ENCODE results near the gene HSPG2.

The HSPG2 gene

GRCh38 chr1:21879928-21880618 lies 57.0 kb downstream of the HSPG2 start:
- no peak for DNase-seq (ENCODE audit: low spot score)

DNA sequence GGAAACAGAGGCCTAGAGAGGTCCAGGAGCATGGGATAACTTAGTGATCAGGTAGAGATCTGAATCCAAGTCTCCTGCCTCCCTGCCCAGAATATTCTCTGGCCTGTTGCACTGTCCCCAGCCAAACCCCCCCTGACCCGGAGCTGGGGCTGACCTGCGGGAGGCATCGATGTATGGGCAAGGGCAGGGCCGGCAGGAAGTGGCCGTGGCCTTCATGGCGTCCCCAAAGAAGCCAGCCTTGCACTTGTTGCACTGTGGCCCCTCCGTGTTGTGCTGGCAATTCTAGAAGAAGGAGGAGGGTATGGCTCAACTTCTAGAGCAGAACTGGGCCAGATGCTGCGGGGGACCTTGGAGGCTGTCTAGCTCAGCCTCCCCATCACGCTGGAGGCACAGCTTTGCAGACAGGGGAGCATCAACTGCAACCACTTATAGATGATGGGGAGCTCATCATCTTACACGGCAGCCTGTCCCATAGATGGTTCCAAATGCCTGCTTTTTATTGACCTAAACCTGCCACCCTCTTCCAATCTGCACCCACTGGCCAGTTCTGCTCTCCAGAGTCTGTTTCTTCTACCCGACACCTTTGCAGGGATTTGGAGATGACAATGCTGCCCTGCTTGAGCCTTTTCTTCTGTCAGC lies 58.2 kb downstream of the HSPG2 start:
- DNase-seq (ENCODE audit: low spot score) = no peak

DNA sequence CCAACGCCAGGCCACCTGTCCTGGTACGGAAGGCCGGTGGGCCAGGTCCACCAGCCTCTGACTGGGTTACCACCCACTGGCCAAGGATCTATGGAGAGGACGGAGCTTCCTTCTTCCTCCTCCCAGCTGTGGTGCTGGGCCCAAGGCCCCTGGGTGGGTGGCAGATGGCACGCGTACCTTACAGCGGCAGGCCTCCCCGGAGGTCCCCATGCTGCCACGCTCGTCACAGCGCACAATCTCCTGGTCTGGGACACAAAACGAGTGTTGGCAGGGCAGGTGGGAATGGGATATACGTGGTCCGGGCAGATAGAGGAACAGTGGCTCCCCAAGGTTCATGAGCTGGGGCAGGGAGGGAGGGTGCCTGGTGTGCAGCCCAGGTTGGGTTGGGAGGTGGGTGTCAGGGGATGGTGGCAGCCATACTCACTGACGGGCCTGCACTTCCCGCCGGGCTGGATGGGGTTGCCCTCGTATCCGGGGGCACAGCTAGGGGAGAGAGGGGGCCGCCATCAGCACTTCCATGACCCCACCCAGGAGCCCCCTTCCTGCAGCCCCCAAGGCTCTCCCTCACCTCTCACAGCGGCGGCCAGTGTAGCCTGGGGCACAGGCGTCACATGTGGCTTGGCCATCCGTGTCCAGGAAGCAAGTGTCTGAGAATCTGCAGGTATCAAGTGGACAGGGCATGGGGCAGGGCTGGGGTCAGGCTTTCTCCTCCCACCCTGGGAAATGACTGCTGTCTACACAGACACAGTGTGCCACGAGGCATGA lies 58.9 kb downstream of the HSPG2 start:
- no peak for DNase-seq (ENCODE audit: low spot score)

DNA sequence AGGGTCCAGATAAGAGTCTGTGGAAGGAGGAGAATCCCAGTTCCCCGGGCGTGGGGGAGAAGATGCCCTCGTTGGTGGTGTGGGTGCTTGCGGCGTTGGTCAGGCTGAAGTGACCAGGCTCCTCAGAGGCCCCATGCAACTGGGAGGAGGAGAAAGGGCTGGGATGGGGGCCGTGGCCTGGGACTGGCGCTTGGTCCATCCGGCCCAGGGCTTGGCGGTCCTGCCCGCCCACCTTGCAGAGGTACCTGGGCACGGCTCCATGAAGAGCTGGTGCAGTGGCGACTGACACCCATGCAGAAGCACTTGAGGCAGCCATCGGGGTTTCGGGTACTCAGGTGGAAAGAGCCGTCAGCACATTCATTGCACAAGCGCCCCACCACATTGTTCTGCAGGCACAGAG lies 60.8 kb downstream of the HSPG2 start:
- no peak for DNase-seq (ENCODE audit: low spot score)

- DNase-seq (ENCODE audit: low spot score) = no peak
Measured at GRCh38 chr1:21875621-21876063, 61.5 kb downstream of the HSPG2 start.

DNA sequence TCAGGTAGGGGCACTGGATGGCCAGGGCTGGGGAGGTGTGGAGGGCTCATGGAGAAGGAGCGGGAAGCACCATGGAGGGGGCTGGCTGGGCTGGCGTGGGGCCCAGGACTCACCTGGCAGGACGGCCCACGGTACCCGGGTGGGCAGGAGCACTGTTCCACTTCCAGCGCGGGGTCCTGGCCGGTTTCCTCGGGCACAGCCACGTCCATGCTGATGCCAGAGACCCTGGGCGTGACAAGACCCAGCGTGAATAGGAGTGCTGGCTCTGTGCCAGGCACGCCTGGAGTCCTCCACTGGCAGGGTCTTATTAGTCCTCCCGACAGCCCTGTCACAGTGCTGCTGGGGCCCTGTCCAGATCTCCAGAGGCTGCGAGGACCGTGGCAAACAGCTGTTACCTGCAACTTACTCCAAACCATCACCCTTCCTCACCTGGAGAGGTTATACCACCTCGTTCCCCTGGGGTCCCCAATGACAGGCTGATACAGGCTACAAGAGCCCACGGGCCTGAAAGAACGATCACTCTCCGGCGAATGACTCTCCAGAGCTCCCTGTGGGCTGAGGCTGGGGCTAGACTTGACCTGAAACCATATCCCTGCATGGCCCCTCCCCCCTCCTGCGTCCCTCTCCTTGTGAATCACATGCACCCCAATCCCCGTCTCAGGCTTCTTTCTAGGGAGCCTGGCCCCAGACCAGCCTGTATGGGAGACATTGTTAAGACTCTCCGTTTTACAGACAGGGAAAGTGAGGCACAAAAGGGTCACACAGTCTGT lies 62.1 kb downstream of the HSPG2 start:
- no peak for DNase-seq (ENCODE audit: low spot score)

- no peak for DNase-seq (ENCODE audit: low spot score)
Measured at GRCh38 chr1:21874328-21874727, 62.8 kb downstream of the HSPG2 start.

- DNase-seq (ENCODE audit: low spot score) = no peak
Measured at GRCh38 chr1:21873761-21874160, 63.3 kb downstream of the HSPG2 start.

DNA sequence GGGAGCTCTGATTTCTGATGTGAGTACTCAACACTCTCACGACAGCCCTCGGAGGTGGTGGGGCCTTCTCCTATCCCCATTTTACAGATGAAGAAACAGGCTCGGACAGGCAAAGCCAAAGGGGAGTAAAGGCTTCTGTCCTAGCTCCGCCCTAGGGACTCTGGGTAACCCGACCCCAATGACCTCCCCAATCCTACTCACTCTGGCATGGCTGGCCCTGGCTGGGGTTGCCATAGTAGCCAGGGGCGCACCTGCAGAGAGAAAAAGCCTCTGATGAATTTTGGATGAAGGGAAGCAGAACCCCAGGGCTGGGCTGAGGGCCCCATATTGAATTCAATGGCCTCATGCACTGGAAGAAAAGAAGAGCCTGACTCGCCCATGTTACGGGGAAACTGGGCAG lies 63.9 kb downstream of the HSPG2 start:
- no peak for DNase-seq (ENCODE audit: low spot score)

DNA sequence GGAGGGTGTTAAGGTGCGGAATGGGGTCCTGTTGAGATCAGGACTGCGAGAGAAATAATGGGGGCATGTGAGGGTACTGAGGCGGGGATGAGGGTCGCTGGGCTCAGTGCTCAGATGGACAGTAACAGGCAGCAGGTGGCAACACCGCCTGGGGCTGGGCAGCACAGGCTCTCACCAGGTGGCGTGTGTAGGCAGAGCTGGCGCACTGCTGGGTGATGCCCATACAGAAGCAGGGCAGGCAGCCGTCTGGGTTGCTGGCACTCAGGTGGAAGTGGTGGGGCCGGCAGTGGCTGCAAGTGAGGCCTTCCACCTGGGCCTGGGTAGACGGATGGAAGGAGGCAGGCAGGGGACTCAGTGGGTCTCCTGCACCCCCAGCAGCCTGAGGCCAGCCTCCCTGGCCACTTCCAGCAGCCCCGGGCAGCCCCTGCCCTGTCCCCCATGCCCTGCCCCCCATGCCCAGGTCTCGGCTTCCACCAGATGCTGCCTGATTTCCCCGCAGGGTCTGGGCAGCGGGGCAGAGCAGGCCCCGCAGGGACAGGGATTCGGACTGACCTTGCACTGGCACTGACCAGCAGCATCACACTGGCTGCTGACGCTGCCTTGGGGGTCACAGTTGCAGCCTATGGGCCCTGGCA lies 64.5 kb downstream of the HSPG2 start:
- no peak for DNase-seq (ENCODE audit: low spot score)

- no peak for DNase-seq (ENCODE audit: low spot score)
Measured at GRCh38 chr1:21871943-21872342, 65.2 kb downstream of the HSPG2 start.

GRCh38 chr1:21870611-21871010 lies 66.5 kb downstream of the HSPG2 start:
- no peak for DNase-seq (ENCODE audit: low spot score)

- DNase-seq (ENCODE audit: low spot score) = peak; percentile 96
Measured at GRCh38 chr1:21869620-21870121, 67.4 kb downstream of the HSPG2 start.

DNA sequence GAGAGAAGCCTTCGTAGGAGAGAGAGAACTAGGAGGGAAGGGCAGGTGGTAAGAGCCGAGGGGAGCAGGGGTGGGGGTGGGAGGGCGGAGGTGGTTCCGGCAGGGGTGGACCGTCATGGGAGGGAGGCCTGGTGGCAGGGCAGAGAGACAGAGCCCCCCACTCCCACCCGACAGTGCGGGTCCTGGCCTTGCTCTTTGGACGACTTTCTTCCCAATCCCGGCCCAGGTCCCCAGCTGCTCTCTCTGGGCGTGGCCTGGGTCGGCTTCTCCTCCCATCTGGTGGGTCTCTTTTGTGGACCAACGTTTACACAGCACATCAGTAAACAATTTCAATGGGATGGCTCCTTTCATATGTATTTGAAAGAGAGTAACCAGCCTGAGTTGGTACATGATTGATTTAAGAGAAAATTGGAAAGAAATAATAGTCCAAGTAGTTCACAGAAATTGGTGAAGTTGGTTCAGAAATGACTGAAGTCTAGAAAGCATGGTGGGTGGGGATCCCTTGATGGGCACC lies 68.1 kb downstream of the HSPG2 start:
- no peak for DNase-seq (ENCODE audit: low spot score)

- DNase-seq (ENCODE audit: low spot score) = no peak
Measured at GRCh38 chr1:21868482-21868881, 68.6 kb downstream of the HSPG2 start.

DNA sequence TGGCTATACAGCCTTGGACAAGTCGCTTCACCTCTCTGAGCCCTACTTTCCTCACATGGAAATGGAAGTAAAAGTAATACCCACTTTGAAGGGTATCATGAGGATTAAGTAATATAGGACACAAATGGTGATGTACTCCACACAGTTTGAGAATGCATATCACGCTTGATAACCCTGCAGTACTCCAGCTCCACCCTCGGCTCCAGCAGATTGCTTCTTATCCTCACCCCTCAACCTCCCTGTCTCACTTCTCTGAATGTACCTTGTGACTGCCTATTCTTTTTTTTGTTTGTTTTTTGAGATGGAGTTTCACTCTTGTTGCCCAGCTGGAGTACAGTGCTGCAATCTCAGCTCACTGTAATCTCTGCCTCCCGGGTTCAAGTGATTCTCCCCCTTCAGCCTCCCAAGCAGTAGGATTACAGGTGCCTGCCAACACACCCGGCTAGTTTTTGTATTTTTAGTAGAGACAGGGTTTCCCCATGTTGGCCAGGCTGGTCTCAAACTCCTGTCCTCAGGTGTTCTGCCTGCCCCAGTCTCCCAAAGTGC lies 69.6 kb downstream of the HSPG2 start:
- DNase-seq (ENCODE audit: low spot score) = no peak

DNA sequence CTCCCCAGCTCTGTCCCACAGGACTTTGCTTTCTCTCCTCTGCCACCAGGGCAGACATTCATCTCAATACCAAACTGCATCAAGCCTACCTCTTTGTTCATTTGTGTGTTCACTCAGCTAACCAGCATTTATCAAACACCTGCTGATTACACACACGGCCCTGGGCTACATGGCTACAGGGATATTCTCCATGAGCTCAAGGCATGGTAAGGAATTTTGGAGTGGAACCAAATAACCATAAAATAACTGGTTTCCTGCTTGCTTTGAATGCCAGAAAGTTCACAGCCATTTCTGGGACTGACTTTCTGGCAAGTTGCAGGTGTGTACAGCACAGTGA lies 70.4 kb downstream of the HSPG2 start:
- DNase-seq (ENCODE audit: low spot score) = no peak

DNA sequence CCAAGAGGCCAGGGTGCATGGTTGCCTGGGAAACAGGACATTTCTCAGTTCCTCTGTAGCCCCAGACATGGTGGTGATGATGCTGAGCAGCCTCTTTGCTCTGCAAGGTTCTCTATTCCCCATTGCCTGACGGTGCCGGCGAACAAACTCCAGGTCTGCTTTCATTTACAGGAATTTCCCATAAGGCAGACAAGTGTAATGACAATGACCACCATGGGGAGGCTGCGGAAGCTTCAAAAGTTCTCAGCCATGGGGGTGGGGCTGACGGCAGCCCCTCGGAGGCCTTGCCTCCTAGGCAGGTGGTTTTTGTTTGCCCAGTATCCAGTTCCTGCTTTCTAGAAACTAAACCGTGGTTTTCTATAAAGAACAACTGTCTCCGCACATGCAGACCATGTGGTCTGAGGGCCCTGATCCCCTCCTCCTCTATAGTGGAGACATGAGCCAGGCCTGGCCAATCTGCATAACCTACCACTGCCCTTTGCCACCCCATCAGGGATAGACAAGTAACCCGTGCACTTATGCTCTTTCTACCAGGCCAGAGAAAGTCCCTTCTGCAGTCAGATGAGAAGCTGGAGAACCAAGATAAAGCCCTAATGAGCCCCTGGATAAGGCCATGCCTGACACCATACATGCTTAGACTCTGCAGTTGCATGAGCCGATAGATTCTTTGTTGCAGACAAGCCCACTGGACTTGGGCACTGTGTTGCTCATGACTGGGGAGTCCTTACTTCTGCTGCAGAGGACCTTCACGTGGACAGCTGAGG lies 71.0 kb downstream of the HSPG2 start:
- no peak for DNase-seq (ENCODE audit: low spot score)

DNA sequence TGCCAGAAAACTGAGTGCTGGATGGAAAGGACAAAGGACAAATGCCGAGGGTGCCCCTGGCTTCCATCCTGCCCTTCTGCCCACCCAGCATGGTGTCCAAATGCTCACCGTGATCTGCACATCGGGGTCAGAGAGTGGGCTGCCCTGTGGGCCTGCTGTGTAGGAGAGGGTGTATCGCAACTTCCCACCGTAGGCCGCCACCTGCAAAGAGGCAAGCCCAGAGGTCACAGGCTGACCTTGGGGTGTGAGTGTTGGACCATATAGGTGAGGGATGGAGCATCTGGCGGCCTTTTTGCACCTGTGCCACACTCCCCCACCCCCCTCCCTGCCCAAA lies 71.5 kb downstream of the HSPG2 start:
- DNase-seq (ENCODE audit: low spot score) = no peak

DNA sequence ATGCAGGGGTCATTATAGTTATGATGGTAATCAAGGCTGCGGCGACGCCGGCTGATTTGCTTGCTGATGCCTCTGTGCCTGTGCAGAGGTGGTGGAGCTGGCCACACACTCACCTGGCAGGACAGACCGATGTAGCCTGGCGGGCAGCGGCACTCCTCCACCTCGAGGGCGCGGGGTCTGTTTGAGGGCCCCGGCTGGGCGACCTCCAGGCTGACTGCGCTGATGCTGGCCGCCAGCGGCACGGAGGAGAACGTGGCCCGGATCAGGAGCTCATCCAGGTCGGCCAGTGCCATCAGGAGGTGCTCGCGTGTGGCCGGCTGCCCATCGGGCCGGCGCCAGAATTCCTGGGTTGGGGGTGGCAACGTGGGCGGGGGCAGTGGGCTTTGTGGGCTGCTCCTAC lies 72.4 kb downstream of the HSPG2 start:
- no peak for DNase-seq (ENCODE audit: low spot score)

GRCh38 chr1:21863981-21864380 lies 73.1 kb downstream of the HSPG2 start:
- DNase-seq (ENCODE audit: low spot score) = no peak

All from GM03348 (cell line).